Osteocyte (in vitro differentiated cells): Measurements from ENCODE around the gene GNG8. TPM values are rescaled to one million over a fixed set of nuclear protein-coding genes. Genes with fewer than 3 reads are reported as not detected.

Source experiments
- DNase-seq: peaks from one replicate; pipeline ENCODE4 v3.0.0; 2021; ENCODE audit warnings: mixed read lengths; ENCODE audit not compliant: unreplicated experiment; ENCODE audit errors: extremely low spot score
- H3K27ac Mint-ChIP-seq: one replicate; pipeline ENCODE4 v1.8.0; 2021; ENCODE audit warnings: mild to moderate bottlenecking, mixed read lengths; ENCODE audit not compliant: unreplicated experiment
- H3K27me3 Mint-ChIP-seq: one replicate; pipeline ENCODE4 v1.8.0; 2021; ENCODE audit warnings: mixed read lengths; ENCODE audit not compliant: unreplicated experiment
- H3K36me3 Mint-ChIP-seq: one replicate; pipeline ENCODE4 v1.8.0; 2021; ENCODE audit warnings: mixed read lengths; ENCODE audit not compliant: unreplicated experiment
- H3K4me1 Mint-ChIP-seq: one replicate; pipeline ENCODE4 v1.8.0; 2021; ENCODE audit warnings: mixed read lengths; ENCODE audit not compliant: unreplicated experiment
- H3K4me3 Mint-ChIP-seq: one replicate; pipeline ENCODE4 v1.8.0; 2021; ENCODE audit warnings: mild to moderate bottlenecking, moderate library complexity, mixed read lengths; ENCODE audit not compliant: unreplicated experiment
- H3K9me3 Mint-ChIP-seq: one replicate; pipeline ENCODE4 v1.8.0; 2021; ENCODE audit warnings: mixed read lengths; ENCODE audit not compliant: unreplicated experiment
- total RNA-seq: library from RNA; stranded (reverse); gene quantifications from 2 replicates; pipeline ENCODE4 v1.2.1, GENCODE V29; 2021
- TF ChIP-seq, protein P1 (sequence below): fragments of 200-600 bp; sonication (generic); IDR thresholded peaks from 2 replicates; pipeline ENCODE4 v1.5.0; 2021; ENCODE audit warnings: antibody characterized with exemption, mild to moderate bottlenecking, moderate library complexity

GNG8 gene
- total RNA-seq, 1 donor from 2014 or later = not detected

DNA sequence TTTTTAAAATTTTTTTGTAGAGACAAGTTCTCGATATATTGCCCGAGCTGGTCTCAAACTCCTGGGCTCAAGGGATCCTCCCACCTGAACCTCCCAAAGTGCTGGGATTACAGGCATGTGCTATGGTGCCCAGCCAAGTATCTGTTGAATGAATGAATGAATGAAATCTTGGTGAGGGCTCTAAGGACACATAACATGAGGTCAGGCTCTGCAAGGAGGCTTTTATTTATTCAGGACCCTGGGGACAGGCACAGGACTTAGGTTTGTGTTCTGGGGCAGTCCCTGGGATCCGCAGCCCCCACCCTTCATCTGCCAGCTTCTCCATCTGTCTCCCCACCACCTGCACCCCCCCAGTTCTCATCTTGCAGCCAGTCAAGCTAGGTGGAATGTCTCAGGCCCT is 15.7 kb downstream of the GNG8 start:
- no peak for DNase-seq
- Mint-ChIP-seq H3K27me3 (no peaks in the 10 kb centered on the region), H3K9me3 (no peaks in the 10 kb centered on the region), H3K36me3 (no peaks in the 10 kb centered on the region), H3K4me3 (no peak overlapping the region), H3K4me1 (peaks cover 37% of the 10 kb centered on the region), H3K27ac (no peak overlapping the region)
- TF ChIP-seq, protein P1, sequence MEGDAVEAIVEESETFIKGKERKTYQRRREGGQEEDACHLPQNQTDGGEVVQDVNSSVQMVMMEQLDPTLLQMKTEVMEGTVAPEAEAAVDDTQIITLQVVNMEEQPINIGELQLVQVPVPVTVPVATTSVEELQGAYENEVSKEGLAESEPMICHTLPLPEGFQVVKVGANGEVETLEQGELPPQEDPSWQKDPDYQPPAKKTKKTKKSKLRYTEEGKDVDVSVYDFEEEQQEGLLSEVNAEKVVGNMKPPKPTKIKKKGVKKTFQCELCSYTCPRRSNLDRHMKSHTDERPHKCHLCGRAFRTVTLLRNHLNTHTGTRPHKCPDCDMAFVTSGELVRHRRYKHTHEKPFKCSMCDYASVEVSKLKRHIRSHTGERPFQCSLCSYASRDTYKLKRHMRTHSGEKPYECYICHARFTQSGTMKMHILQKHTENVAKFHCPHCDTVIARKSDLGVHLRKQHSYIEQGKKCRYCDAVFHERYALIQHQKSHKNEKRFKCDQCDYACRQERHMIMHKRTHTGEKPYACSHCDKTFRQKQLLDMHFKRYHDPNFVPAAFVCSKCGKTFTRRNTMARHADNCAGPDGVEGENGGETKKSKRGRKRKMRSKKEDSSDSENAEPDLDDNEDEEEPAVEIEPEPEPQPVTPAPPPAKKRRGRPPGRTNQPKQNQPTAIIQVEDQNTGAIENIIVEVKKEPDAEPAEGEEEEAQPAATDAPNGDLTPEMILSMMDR = no peak

- DNase-seq = no peak
- peaks cover 36% of the 10 kb centered on the region for H3K4me1 Mint-ChIP-seq
- no peak overlapping the region for H3K4me3 Mint-ChIP-seq
- no peak overlapping the region for H3K27ac Mint-ChIP-seq
- TF ChIP-seq, protein P1 = no peak
- no peaks in the 10 kb centered on the region for H3K9me3 Mint-ChIP-seq
- no peaks in the 10 kb centered on the region for H3K27me3 Mint-ChIP-seq
- H3K36me3 Mint-ChIP-seq = no peaks in the 10 kb centered on the region
Measured at GRCh38 chr19:46618670-46619231, 17.3 kb downstream of the GNG8 start.

DNA sequence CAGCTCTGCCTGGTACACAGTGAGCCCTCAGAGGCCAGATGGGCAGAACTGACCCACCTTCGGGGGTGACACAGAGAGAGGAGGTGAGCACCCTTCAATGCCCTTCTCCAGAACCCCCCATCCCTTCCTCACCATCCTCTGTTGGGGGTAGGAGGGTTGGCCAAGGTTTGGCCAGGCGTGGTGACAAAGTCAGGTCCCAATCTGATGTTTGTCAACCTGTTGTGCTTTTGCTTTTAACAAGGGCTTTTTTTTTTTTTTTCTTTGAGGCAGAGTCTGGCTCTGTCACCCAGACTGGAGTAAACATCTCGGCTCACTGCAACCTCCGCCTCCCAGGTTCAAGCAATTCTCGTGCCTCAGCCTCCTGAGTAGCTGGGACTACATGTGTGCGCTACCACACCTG is 18.4 kb downstream of the GNG8 start:
- Mint-ChIP-seq H3K4me1 (peaks cover 36% of the 10 kb centered on the region), H3K9me3 (no peaks in the 10 kb centered on the region), H3K36me3 (no peaks in the 10 kb centered on the region), H3K27ac (no peak overlapping the region), H3K4me3 (no peak overlapping the region), H3K27me3 (no peaks in the 10 kb centered on the region)
- TF ChIP-seq, protein P1 = no peak
- DNase-seq = no peak

GRCh38 chr19:46616631-46617322 is 19.2 kb downstream of the GNG8 start:
- no peaks in the 10 kb centered on the region for H3K27me3 Mint-ChIP-seq
- DNase-seq = no peak
- no peaks in the 10 kb centered on the region for H3K36me3 Mint-ChIP-seq
- TF ChIP-seq, protein P1 = peak; percentile 58
- H3K9me3 Mint-ChIP-seq = no peaks in the 10 kb centered on the region
- peaks cover 33% of the 10 kb centered on the region for H3K4me1 Mint-ChIP-seq
- H3K4me3 Mint-ChIP-seq = no peak overlapping the region
- H3K27ac Mint-ChIP-seq = peak overlapping the region; percentile 52

DNA sequence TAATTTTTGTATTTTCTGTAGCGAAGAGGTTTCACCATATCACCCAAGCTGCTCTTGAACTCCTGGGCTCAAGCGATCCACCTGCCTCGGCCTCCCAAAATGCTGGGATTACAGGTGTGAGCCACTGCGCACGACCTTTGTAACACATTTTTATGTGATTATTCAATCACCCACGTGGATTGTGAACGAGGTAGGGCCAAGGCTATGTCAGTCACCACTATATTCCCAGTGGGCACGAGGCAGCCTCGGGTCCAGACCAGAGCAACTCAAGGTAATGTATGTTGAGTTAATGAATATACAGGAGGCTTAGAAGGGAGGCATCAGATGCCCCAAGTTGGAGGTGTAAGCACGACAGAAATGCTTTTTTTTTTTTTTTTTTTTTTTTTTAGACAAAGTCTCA is 20.0 kb downstream of the GNG8 start:
- H3K36me3 Mint-ChIP-seq = no peaks in the 10 kb centered on the region
- no peak overlapping the region for H3K4me3 Mint-ChIP-seq
- H3K4me1 Mint-ChIP-seq = peaks cover 27% of the 10 kb centered on the region

More for the DNA sequence above, 20.0 kb downstream of the GNG8 start:
- Mint-ChIP-seq H3K9me3 (no peaks in the 10 kb centered on the region), H3K27me3 (no peaks in the 10 kb centered on the region), H3K27ac (no peak overlapping the region)
- TF ChIP-seq, protein P1 = no peak
- DNase-seq = no peak
